MCF 10A (cell line): ENCODE measurements around the gene CHEK1. TPM values are rescaled to one million over a fixed set of nuclear protein-coding genes. Genes with fewer than 3 reads are reported as not detected.

Experiments
- BruUV-seq: library from RNA; stranded (reverse); fragments of 400-500 nt; replicated peaks from 2 replicates; lab custom pipeline; 2021; lab: Mats Ljungman, UMichigan
- CTCF ChIA-PET: fragments of 300-600 bp; sonication (Branson Sonifier 250); formaldehyde crosslinking; extraction: SDS; loops from one replicate; lab custom pipeline; 2021; ENCODE audit warnings: antibody characterized with exemption, inconsistent platforms; lab: Yijun Ruan, JAX
- POLR2A ChIA-PET: fragments of 300-600, 350-650 bp; sonication (Branson Sonifier 250); formaldehyde crosslinking; extraction: SDS; loops from one replicate; lab custom pipeline; 2020; ENCODE audit warnings: antibody characterized with exemption, inconsistent platforms; lab: Yijun Ruan, JAX
- DNase-seq: peaks from one replicate; pipeline ENCODE4 v3.0.0-alpha.2; 2018; ENCODE audit not compliant: unreplicated experiment
- H3K27ac Mint-ChIP-seq: one replicate; pipeline ENCODE4 v1.8.0; 2022; ENCODE audit warnings: mild to moderate bottlenecking, low read depth, mixed read lengths; ENCODE audit not compliant: unreplicated experiment
- H3K27me3 Mint-ChIP-seq: one replicate; pipeline ENCODE4 v1.8.0; 2022; ENCODE audit warnings: mixed read lengths; ENCODE audit not compliant: insufficient read depth, unreplicated experiment
- H3K36me3 Mint-ChIP-seq: one replicate; pipeline ENCODE4 v1.8.0; 2022; ENCODE audit warnings: mild to moderate bottlenecking, moderate library complexity, mixed read lengths; ENCODE audit not compliant: insufficient read depth, unreplicated experiment
- H3K4me1 Mint-ChIP-seq: one replicate; pipeline ENCODE4 v1.8.0; 2022; ENCODE audit warnings: mixed read lengths; ENCODE audit not compliant: insufficient read depth, unreplicated experiment
- H3K4me3 Mint-ChIP-seq: one replicate; pipeline ENCODE4 v1.8.0; 2022; ENCODE audit warnings: mild to moderate bottlenecking, moderate library complexity, mixed read lengths; ENCODE audit not compliant: unreplicated experiment
- H3K9me3 Mint-ChIP-seq: one replicate; pipeline ENCODE4 v1.8.0; 2022; ENCODE audit warnings: mixed read lengths; ENCODE audit not compliant: unreplicated experiment
- intact Hi-C: fragments of 100-400 bp; cut with micrococcal nuclease; formaldehyde crosslinking; loops from 2 replicates; pipeline ENCODE4 v1.14.1; 2022
- total RNA-seq: library from RNA; stranded (reverse); gene quantifications from 2 replicates; pipeline ENCODE4 v1.2.3, GENCODE V29; 2022
- TF ChIP-seq, protein P1 (sequence below): fragments of 200-600 bp; IDR thresholded peaks from one replicate; pipeline ENCODE4 v1.8.0; 2022; ENCODE audit warnings: antibody characterized with exemption, mild to moderate bottlenecking; ENCODE audit not compliant: unreplicated experiment

Gene CHEK1
- total RNA-seq, 1 experiment from 2014 or later = 33.3 TPM

DNA sequence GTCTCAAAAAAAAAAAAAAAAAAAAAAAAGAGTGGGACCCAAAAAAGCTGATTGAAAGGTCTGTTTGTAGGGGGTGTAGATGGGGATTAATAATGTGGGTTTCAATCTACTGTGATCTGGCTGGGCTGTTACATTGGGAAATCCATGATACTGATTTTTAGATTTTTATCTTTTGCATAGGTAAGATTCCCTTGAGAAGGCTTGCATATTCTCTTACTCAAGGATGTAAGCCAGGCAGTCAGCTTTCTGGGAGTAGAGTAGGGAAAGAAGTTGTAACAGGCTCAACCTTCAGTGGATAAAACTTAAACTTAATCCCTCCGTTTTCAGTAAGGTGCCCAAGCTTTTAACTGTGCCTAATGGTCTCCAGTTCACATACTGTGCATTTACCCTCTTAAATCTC, 1.9 kb upstream of the CHEK1 start:
- POLR2A ChIA-PET = interaction anchor here (0.7 to 3.8 kb wide), 3 partner anchors 16 to 53 kb away, joined by 3 to 34 read pairs (median 17); partner anchors contain the start of genes EI24 and STT3A
- H3K27me3 Mint-ChIP-seq = no peaks in the 10 kb centered on the region
- DNase-seq = no peak
- no peak overlapping the region for H3K4me3 Mint-ChIP-seq
- CTCF ChIA-PET = interaction anchor here (0.6 to 0.9 kb wide), 2 partner anchors 9 to 96 kb away, joined by 3 to 4 read pairs; no protein-coding TSS in a partner anchor
- peak overlapping the region; percentile 78 for H3K27ac Mint-ChIP-seq
- TF ChIP-seq, protein P1, sequence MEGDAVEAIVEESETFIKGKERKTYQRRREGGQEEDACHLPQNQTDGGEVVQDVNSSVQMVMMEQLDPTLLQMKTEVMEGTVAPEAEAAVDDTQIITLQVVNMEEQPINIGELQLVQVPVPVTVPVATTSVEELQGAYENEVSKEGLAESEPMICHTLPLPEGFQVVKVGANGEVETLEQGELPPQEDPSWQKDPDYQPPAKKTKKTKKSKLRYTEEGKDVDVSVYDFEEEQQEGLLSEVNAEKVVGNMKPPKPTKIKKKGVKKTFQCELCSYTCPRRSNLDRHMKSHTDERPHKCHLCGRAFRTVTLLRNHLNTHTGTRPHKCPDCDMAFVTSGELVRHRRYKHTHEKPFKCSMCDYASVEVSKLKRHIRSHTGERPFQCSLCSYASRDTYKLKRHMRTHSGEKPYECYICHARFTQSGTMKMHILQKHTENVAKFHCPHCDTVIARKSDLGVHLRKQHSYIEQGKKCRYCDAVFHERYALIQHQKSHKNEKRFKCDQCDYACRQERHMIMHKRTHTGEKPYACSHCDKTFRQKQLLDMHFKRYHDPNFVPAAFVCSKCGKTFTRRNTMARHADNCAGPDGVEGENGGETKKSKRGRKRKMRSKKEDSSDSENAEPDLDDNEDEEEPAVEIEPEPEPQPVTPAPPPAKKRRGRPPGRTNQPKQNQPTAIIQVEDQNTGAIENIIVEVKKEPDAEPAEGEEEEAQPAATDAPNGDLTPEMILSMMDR = no peak
- intact Hi-C loops = no loop called here
- peaks cover 52% of the 10 kb centered on the region for H3K36me3 Mint-ChIP-seq
- BruUV-seq = no TSS peak
- H3K4me1 Mint-ChIP-seq = peaks cover 28% of the 10 kb centered on the region
- no peaks in the 10 kb centered on the region for H3K9me3 Mint-ChIP-seq

GRCh38 chr11:125625225-125625629, 264 bp downstream of the CHEK1 start:
- TF ChIP-seq, protein P1 = no peak
- DNase-seq = no peak
- BruUV-seq = TSS peak; percentile 90
- POLR2A ChIA-PET = interaction anchor here (0.8 to 3.8 kb wide), 10 partner anchors 11 to 1023 kb away, joined by 3 to 66 read pairs (median 4); partner anchors contain the start of genes EI24, HYLS1, PUS3 and STT3A
- Mint-ChIP-seq H3K27ac (peak overlapping the region; percentile 78), H3K9me3 (no peaks in the 10 kb centered on the region), H3K36me3 (peaks cover 36% of the 10 kb centered on the region), H3K4me3 (peak overlapping the region; percentile 87), H3K4me1 (peaks cover 28% of the 10 kb centered on the region), H3K27me3 (no peaks in the 10 kb centered on the region)
- CTCF ChIA-PET = interaction anchor here (0.6 to 1.5 kb wide), 12 partner anchors 8 to 1363 kb away, joined by 3 to 4 read pairs (median 3); partner anchors contain the start of gene EI24
- intact Hi-C loops = loop anchor here (1.0 kb wide), 1 partner anchor 33 kb away; the partner anchor contains the start of gene STT3A

GRCh38 chr11:125625630-125626287, 796 bp downstream of the CHEK1 start:
- DNase-seq = peak; percentile 92
- Mint-ChIP-seq H3K4me3 (peak overlapping the region; percentile 87), H3K9me3 (no peaks in the 10 kb centered on the region), H3K4me1 (peaks cover 30% of the 10 kb centered on the region), H3K27ac (peak overlapping the region; percentile 78), H3K36me3 (peaks cover 34% of the 10 kb centered on the region), H3K27me3 (no peaks in the 10 kb centered on the region)
- BruUV-seq = no TSS peak
- POLR2A ChIA-PET = interaction anchor here (0.7 to 3.8 kb wide), 15 partner anchors 9 to 1023 kb away, joined by 3 to 66 read pairs (median 4); partner anchors contain the start of genes EI24, HYLS1, PUS3 and STT3A
- CTCF ChIA-PET = interaction anchor here (0.5 to 1.5 kb wide), 14 partner anchors 9 to 1362 kb away, joined by 3 to 8 read pairs (median 3); partner anchors contain the start of gene EI24
- intact Hi-C loops = loop anchor here (1.0 kb wide), 2 partner anchors 33 to 249 kb away; partner anchors contain the start of gene STT3A
- TF ChIP-seq, protein P1 = no peak
